ENCODE results near the gene GPR37L1.

The GPR37L1 gene

DNA sequence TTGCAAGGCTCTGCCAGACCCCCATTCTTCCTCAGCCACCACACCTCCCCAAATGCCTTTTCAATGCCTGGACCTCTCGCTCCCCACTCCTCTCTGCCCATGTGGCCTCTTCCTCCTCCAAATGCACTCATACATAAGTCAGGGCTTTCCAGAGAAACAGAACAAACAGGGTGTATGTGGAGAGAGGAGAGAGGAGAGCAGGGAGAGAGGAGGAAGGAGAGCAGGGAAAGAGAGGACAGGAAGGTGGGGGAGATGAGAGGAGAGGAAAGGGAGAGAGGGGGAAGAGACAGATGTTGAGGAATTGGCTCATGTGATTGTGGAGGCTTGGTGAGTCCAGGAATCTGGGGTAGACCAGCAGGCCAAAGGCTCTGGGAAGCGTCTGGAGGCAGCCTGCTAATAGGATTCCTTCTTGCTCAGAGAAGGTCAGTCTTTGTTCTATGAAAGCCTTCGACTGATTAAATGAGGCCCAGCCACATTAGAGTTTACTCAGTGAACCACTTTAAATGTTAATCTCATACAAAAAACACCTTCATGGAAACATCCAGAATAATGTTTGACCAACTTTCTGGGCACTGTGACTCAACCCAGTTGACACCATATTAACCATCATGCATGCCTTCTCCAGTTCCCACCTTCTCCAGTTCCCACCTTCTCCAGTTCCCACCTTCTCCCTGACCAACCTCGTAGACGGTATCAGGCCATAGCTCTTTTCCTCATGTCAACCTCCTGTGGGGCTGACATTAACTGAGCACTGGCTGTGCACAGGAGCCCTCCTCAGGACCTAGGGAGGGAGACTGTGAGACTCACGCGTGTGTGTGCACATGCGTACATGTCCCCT lies 59.5 kb downstream of the GPR37L1 start:
- TF ChIP-seq POLR2AphosphoS5 (IDR thresholded peaks at IDR 0.05; ENCODE audit: borderline replicate concordance, low read depth, low read length) (no peak), FOXP2 (optimal IDR thresholded peaks at IDR 0.05; ENCODE audit: control extremely low read depth, extremely low read length, insufficient read depth) (no peak), EZH2 (IDR thresholded peaks at IDR 0.05) (no peak)
- Histone ChIP-seq H3K36me3 (ENCODE audit: insufficient read depth, low read length) (no peaks in the 10 kb centered on the region), H3K27ac (no peak overlapping the region), H3K4me3 (no peak overlapping the region), H3K9ac (ENCODE audit: insufficient read length) (no peak overlapping the region), H3K9me3 (ENCODE audit: low read depth, low read length) (no peaks in the 10 kb centered on the region)
- no peak for DNase-seq (ENCODE audit: low read depth, low spot score)

Measured in SK-N-MC (cell line).